ENCODE measurements around the gene SULT4A1.
"Not testable (repeated sequence)": the region's sequence is repeated elsewhere in the genome, so short reads cannot be mapped to it uniquely, and the experiment has no call there.

Gene SULT4A1

GRCh38 chr22:43888740-43889139, 26.4 kb upstream of the SULT4A1 start:
- DNase-seq (ENCODE audit: extremely low spot score, insufficient read length, low read depth), result no peak
- FAIRE-seq, result no peak

- FAIRE-seq (no peak), DNase-seq (ENCODE audit: extremely low spot score, insufficient read length, low read depth) (no peak)
These were observed 25.1 kb upstream of the SULT4A1 start for GRCh38 chr22:43887391-43887790.

GRCh38 chr22:43886231-43886630, 23.9 kb upstream of the SULT4A1 start:
- FAIRE-seq (no peak), DNase-seq (ENCODE audit: extremely low spot score, insufficient read length, low read depth) (no peak)

- no peak for DNase-seq (ENCODE audit: extremely low spot score, insufficient read length, low read depth)
- no peak for FAIRE-seq
These were observed 23.5 kb upstream of the SULT4A1 start for GRCh38 chr22:43885786-43886185.

- DNase-seq (ENCODE audit: extremely low spot score, insufficient read length, low read depth) (no peak), FAIRE-seq (no peak)
These were observed 23.0 kb upstream of the SULT4A1 start for GRCh38 chr22:43885319-43885671.

- peak; percentile 98 for FAIRE-seq
These were observed 22.4 kb upstream of the SULT4A1 start for GRCh38 chr22:43884600-43885318.

GRCh38 chr22:43883719-43884415, 21.6 kb upstream of the SULT4A1 start:
- DNase-seq (ENCODE audit: extremely low spot score, insufficient read length, low read depth) (no peak), FAIRE-seq (no peak)

More at GRCh38 chr22:43884600-43885318, 22.4 kb upstream of the SULT4A1 start:
- DNase-seq (ENCODE audit: extremely low spot score, insufficient read length, low read depth), result peak; percentile 71

- DNase-seq (ENCODE audit: extremely low spot score, insufficient read length, low read depth) (peak; percentile 53), FAIRE-seq (peak; percentile 84)
These were observed 20.8 kb upstream of the SULT4A1 start for GRCh38 chr22:43883012-43883661.

- DNase-seq (ENCODE audit: extremely low spot score, insufficient read length, low read depth), result no peak
- FAIRE-seq, result no peak
These were observed 19.9 kb upstream of the SULT4A1 start for GRCh38 chr22:43882122-43882767.

- no peak for DNase-seq (ENCODE audit: extremely low spot score, insufficient read length, low read depth)
- FAIRE-seq, result no peak
These were observed 19.1 kb upstream of the SULT4A1 start for GRCh38 chr22:43881091-43882061.

GRCh38 chr22:43880541-43880991, 18.3 kb upstream of the SULT4A1 start:
- FAIRE-seq, result no peak

GRCh38 chr22:43879901-43880540, 17.7 kb upstream of the SULT4A1 start:
- no peak for FAIRE-seq
- DNase-seq (ENCODE audit: extremely low spot score, insufficient read length, low read depth), result no peak

More at GRCh38 chr22:43880541-43880991, 18.3 kb upstream of the SULT4A1 start:
- no peak for DNase-seq (ENCODE audit: extremely low spot score, insufficient read length, low read depth)

- DNase-seq (ENCODE audit: extremely low spot score, insufficient read length, low read depth) (no peak), FAIRE-seq (no peak)
These were observed 16.7 kb upstream of the SULT4A1 start for GRCh38 chr22:43878831-43879550.

- FAIRE-seq, result no peak
These were observed 15.9 kb upstream of the SULT4A1 start for GRCh38 chr22:43878079-43878795.

GRCh38 chr22:43876866-43877509, 14.7 kb upstream of the SULT4A1 start:
- DNase-seq (ENCODE audit: extremely low spot score, insufficient read length, low read depth) (no peak), FAIRE-seq (no peak)

More at GRCh38 chr22:43878079-43878795, 15.9 kb upstream of the SULT4A1 start:
- no peak for DNase-seq (ENCODE audit: extremely low spot score, insufficient read length, low read depth)

- FAIRE-seq (no peak), DNase-seq (ENCODE audit: extremely low spot score, insufficient read length, low read depth) (no peak)
These were observed 7.5 kb upstream of the SULT4A1 start for GRCh38 chr22:43869799-43870198.

- FAIRE-seq; DNase-seq (ENCODE audit: extremely low spot score, insufficient read length, low read depth): not testable (repeated sequence)
These were observed 6.7 kb upstream of the SULT4A1 start for GRCh38 chr22:43869001-43869400.

Measured in GM18507 (cell line).